ENCODE measurements around the gene MYO9B. TPM values are rescaled to one million over a fixed set of nuclear protein-coding genes. Genes with fewer than 3 reads are reported as not detected.

Gene MYO9B
- total RNA-seq, 1 donor from 2014 or later: 30.7 TPM

GRCh38 chr19:17125062-17125727 is 49.6 kb downstream of the MYO9B start:
- Histone ChIP-seq H3K9me3 (replicated peaks) (no peaks in the 10 kb centered on the region), H3K4me3 (no peak overlapping the region), H3K27ac (replicated peaks) (peak overlapping the region; percentile 74), H3K27me3 (ENCODE audit: low read depth) (no peaks in the 10 kb centered on the region), H3K4me1 (peaks cover 19% of the 10 kb centered on the region), H3K36me3 (no peaks in the 10 kb centered on the region)
- intact Hi-C loops (cut with micrococcal nuclease): no loop called here
- TF ChIP-seq CTCF (IDR thresholded peaks at IDR 0.05; ENCODE audit: borderline replicate concordance): no peak
- no peak for DNase-seq

GRCh38 chr19:17125728-17126677 is 50.4 kb downstream of the MYO9B start:
- peak overlapping the region; percentile 74 for H3K27ac ChIP-seq (replicated peaks)
- no peaks in the 10 kb centered on the region for H3K36me3 ChIP-seq
- H3K9me3 ChIP-seq (replicated peaks): no peaks in the 10 kb centered on the region
- intact Hi-C loops (cut with micrococcal nuclease): no loop called here
- H3K4me3 ChIP-seq: no peak overlapping the region
- H3K27me3 ChIP-seq (ENCODE audit: low read depth): no peaks in the 10 kb centered on the region
- peak; percentile 62 for DNase-seq
- peaks cover 19% of the 10 kb centered on the region for H3K4me1 ChIP-seq
- no peak for TF ChIP-seq CTCF (IDR thresholded peaks at IDR 0.05; ENCODE audit: borderline replicate concordance)

GRCh38 chr19:17127671-17128070 is 52.1 kb downstream of the MYO9B start:
- Histone ChIP-seq H3K27me3 (ENCODE audit: low read depth) (no peaks in the 10 kb centered on the region), H3K9me3 (replicated peaks) (no peaks in the 10 kb centered on the region), H3K4me3 (no peak overlapping the region), H3K27ac (replicated peaks) (no peak overlapping the region), H3K36me3 (no peaks in the 10 kb centered on the region), H3K4me1 (peaks cover 19% of the 10 kb centered on the region)
- intact Hi-C loops (cut with micrococcal nuclease): no loop called here
- DNase-seq: no peak
- TF ChIP-seq CTCF (IDR thresholded peaks at IDR 0.05; ENCODE audit: borderline replicate concordance): no peak

- H3K36me3 ChIP-seq: no peaks in the 10 kb centered on the region
- H3K4me1 ChIP-seq: peaks cover 19% of the 10 kb centered on the region
- no peak for TF ChIP-seq CTCF (IDR thresholded peaks at IDR 0.05; ENCODE audit: borderline replicate concordance)
- H3K27me3 ChIP-seq (ENCODE audit: low read depth): no peaks in the 10 kb centered on the region
- no peak overlapping the region for H3K4me3 ChIP-seq
- H3K27ac ChIP-seq (replicated peaks): no peak overlapping the region
- no peaks in the 10 kb centered on the region for H3K9me3 ChIP-seq (replicated peaks)
- intact Hi-C loops (cut with micrococcal nuclease): no loop called here
- no peak for DNase-seq
These were observed 52.8 kb downstream of the MYO9B start for GRCh38 chr19:17128403-17128802.

- no peaks in the 10 kb centered on the region for H3K9me3 ChIP-seq (replicated peaks)
- H3K27ac ChIP-seq (replicated peaks): no peak overlapping the region
- TF ChIP-seq CTCF (IDR thresholded peaks at IDR 0.05; ENCODE audit: borderline replicate concordance): no peak
- no peak for DNase-seq
- no peaks in the 10 kb centered on the region for H3K36me3 ChIP-seq
- H3K27me3 ChIP-seq (ENCODE audit: low read depth): no peaks in the 10 kb centered on the region
- H3K4me1 ChIP-seq: peaks cover 19% of the 10 kb centered on the region
- intact Hi-C loops (cut with micrococcal nuclease): no loop called here
- no peak overlapping the region for H3K4me3 ChIP-seq
These were observed 53.2 kb downstream of the MYO9B start for GRCh38 chr19:17128820-17129219.
